ENCODE results near the gene RNF225.

Gene RNF225

GRCh38 chr19:58353717-58354477, 41.6 kb upstream of the RNF225 start:
- H3K36me3 ChIP-seq (ENCODE audit: insufficient read depth, low read length) = no peaks in the 10 kb centered on the region

GRCh38 chr19:58354478-58355030, 40.9 kb upstream of the RNF225 start:
- no peaks in the 10 kb centered on the region for H3K27me3 ChIP-seq (ENCODE audit: insufficient read depth, low read length, poor library complexity, severe bottlenecking)
- H3K4me2 ChIP-seq (ENCODE audit: low read depth, low read length, poor library complexity, severe bottlenecking) = no peak overlapping the region
- no peaks in the 10 kb centered on the region for H3K9me2 ChIP-seq (replicated peaks; ENCODE audit: low read depth, low read length)
- H3K36me3 ChIP-seq (ENCODE audit: insufficient read depth, low read length) = no peaks in the 10 kb centered on the region
- H2AFZ ChIP-seq (ENCODE audit: low read length) = no peak overlapping the region
- H3K4me1 ChIP-seq (ENCODE audit: insufficient read depth, low read length, poor library complexity, severe bottlenecking) = peaks cover 2% of the 10 kb centered on the region
- H3K4me3 ChIP-seq (ENCODE audit: low read length, poor library complexity, severe bottlenecking) = no peak overlapping the region
- H3K9me3 ChIP-seq (ENCODE audit: insufficient read depth, low read depth, low read length) = no peaks in the 10 kb centered on the region
- TF ChIP-seq CTCF (conservative IDR thresholded peaks at IDR 0.05; ENCODE audit: low read length) (no peak), EZH2phosphoT487 (IDR thresholded peaks at IDR 0.05; ENCODE audit: borderline replicate concordance) (no peak)
- no peaks in the 10 kb centered on the region for H3K79me2 ChIP-seq (ENCODE audit: insufficient read depth, low read length)
- no peak overlapping the region for H3K9ac ChIP-seq (ENCODE audit: low read depth, low read length, poor library complexity, severe bottlenecking)
- no peaks in the 10 kb centered on the region for H3F3A ChIP-seq (ENCODE audit: low read depth)
- no peaks in the 10 kb centered on the region for H4K20me1 ChIP-seq (ENCODE audit: insufficient read depth, low read length, poor library complexity, severe bottlenecking)

More at GRCh38 chr19:58353717-58354477, 41.6 kb upstream of the RNF225 start:
- Histone ChIP-seq H3K27me3 (ENCODE audit: insufficient read depth, low read length, poor library complexity, severe bottlenecking) (no peaks in the 10 kb centered on the region), H3K9me2 (replicated peaks; ENCODE audit: low read depth, low read length) (no peaks in the 10 kb centered on the region), H3K4me3 (ENCODE audit: low read length, poor library complexity, severe bottlenecking) (no peak overlapping the region), H2AFZ (ENCODE audit: low read length) (no peak overlapping the region), H3K9me3 (ENCODE audit: insufficient read depth, low read depth, low read length) (no peaks in the 10 kb centered on the region), H3K4me1 (ENCODE audit: insufficient read depth, low read length, poor library complexity, severe bottlenecking) (peaks cover 7% of the 10 kb centered on the region), H3K79me2 (ENCODE audit: insufficient read depth, low read length) (no peaks in the 10 kb centered on the region), H3K9ac (ENCODE audit: low read depth, low read length, poor library complexity, severe bottlenecking) (no peak overlapping the region), H3K4me2 (ENCODE audit: low read depth, low read length, poor library complexity, severe bottlenecking) (no peak overlapping the region), H3F3A (ENCODE audit: low read depth) (no peaks in the 10 kb centered on the region), H4K20me1 (ENCODE audit: insufficient read depth, low read length, poor library complexity, severe bottlenecking) (no peaks in the 10 kb centered on the region)
- no peak for TF ChIP-seq EZH2phosphoT487 (IDR thresholded peaks at IDR 0.05; ENCODE audit: borderline replicate concordance)
- no peak for TF ChIP-seq CTCF (conservative IDR thresholded peaks at IDR 0.05; ENCODE audit: low read length)

- Histone ChIP-seq H3K79me2 (ENCODE audit: insufficient read depth, low read length) (no peaks in the 10 kb centered on the region), H3K27me3 (ENCODE audit: insufficient read depth, low read length, poor library complexity, severe bottlenecking) (no peaks in the 10 kb centered on the region), H3K4me2 (ENCODE audit: low read depth, low read length, poor library complexity, severe bottlenecking) (no peak overlapping the region), H4K20me1 (ENCODE audit: insufficient read depth, low read length, poor library complexity, severe bottlenecking) (no peaks in the 10 kb centered on the region), H3K9me2 (replicated peaks; ENCODE audit: low read depth, low read length) (no peaks in the 10 kb centered on the region), H3K9ac (ENCODE audit: low read depth, low read length, poor library complexity, severe bottlenecking) (no peak overlapping the region), H3K36me3 (ENCODE audit: insufficient read depth, low read length) (no peaks in the 10 kb centered on the region), H3K4me1 (ENCODE audit: insufficient read depth, low read length, poor library complexity, severe bottlenecking) (no peaks in the 10 kb centered on the region), H2AFZ (ENCODE audit: low read length) (no peak overlapping the region), H3K4me3 (ENCODE audit: low read length, poor library complexity, severe bottlenecking) (no peak overlapping the region), H3F3A (ENCODE audit: low read depth) (no peaks in the 10 kb centered on the region), H3K9me3 (ENCODE audit: insufficient read depth, low read depth, low read length) (no peaks in the 10 kb centered on the region)
- no peak for TF ChIP-seq CTCF (conservative IDR thresholded peaks at IDR 0.05; ENCODE audit: low read length)
- TF ChIP-seq EZH2phosphoT487 (IDR thresholded peaks at IDR 0.05; ENCODE audit: borderline replicate concordance) = no peak
Observed at GRCh38 chr19:58355215-58355796, 40.1 kb upstream of the RNF225 start.
